HG03442 (cell line): ENCODE results near the gene GJB4.

Experiments
- ATAC-seq: cut with Tn5 transposase; IDR thresholded peaks from one replicate; pipeline ENCODE4 v1.9.1; 2021; ENCODE audit warnings: mild to moderate bottlenecking, moderate library complexity; ENCODE audit not compliant: unreplicated experiment

The GJB4 gene

GRCh38 chr1:34777519-34778321, 18.2 kb downstream of the GJB4 start:
- ATAC-seq = no peak

- no peak for ATAC-seq
Observed at GRCh38 chr1:34778381-34778780, 18.8 kb downstream of the GJB4 start.

GRCh38 chr1:34779005-34779404, 19.5 kb downstream of the GJB4 start:
- ATAC-seq = no peak

- no peak for ATAC-seq
Observed at GRCh38 chr1:34779526-34779925, 20.0 kb downstream of the GJB4 start.

- ATAC-seq = no peak
Observed at GRCh38 chr1:34779962-34780361, 20.4 kb downstream of the GJB4 start.

- ATAC-seq = no peak
Observed at GRCh38 chr1:34780528-34780927, 21.0 kb downstream of the GJB4 start.

GRCh38 chr1:34781071-34781843, 21.7 kb downstream of the GJB4 start, which contains the start of gene GJB3:
GJB3 (plus strand) TSS chr1:34781214; CDS start chr1:34784763, 3,549 bp downstream.
- ATAC-seq = no peak

GRCh38 chr1:34781844-34782391, 22.4 kb downstream of the GJB4 start:
- no peak for ATAC-seq

GRCh38 chr1:34784751-34785221, 25.2 kb downstream of the GJB4 start:
- ATAC-seq = no peak

- ATAC-seq = no peak
Observed at GRCh38 chr1:34785231-34785874, 25.8 kb downstream of the GJB4 start.

- ATAC-seq = no peak
Observed at GRCh38 chr1:34785875-34786470, 26.4 kb downstream of the GJB4 start.

- no peak for ATAC-seq
Observed at GRCh38 chr1:34786521-34787325, 27.2 kb downstream of the GJB4 start.

- ATAC-seq = no peak
Observed at GRCh38 chr1:34787461-34788420, 28.2 kb downstream of the GJB4 start.

- no peak for ATAC-seq
Observed at GRCh38 chr1:34790985-34791384, 31.4 kb downstream of the GJB4 start.

GRCh38 chr1:34792424-34792823, 32.9 kb downstream of the GJB4 start:
- ATAC-seq = no peak

- ATAC-seq = no peak
Observed at GRCh38 chr1:34792868-34793727, 33.6 kb downstream of the GJB4 start, which contains the start of gene GJA4. GJA4 (plus strand) TSS chr1:34792999; CDS start chr1:34794214, 1,215 bp downstream.

GRCh38 chr1:34794001-34794789, 34.7 kb downstream of the GJB4 start:
- no peak for ATAC-seq
